ENCODE results near the gene CA12. TPM values are rescaled to one million over a fixed set of nuclear protein-coding genes. Genes with fewer than 3 reads are reported as not detected.

CA12 gene
- total and polyA plus RNA-seq, 11 donors, result 0.04 to 5.2 (median 0.25) TPM; not detected in 3

- Histone ChIP-seq H3K9me3 (no peaks in the 10 kb centered on the region), H3K36me3 (no peaks in the 10 kb centered on the region), H3K27me3 (no peaks in the 10 kb centered on the region), H3K4me3 (no peak overlapping the region), H3K27ac (no peak overlapping the region), H3K4me1 (peaks cover 0 to 17% (median 3%) of the 10 kb centered on the region in 12 donors)
- TF ChIP-seq, protein P1, sequence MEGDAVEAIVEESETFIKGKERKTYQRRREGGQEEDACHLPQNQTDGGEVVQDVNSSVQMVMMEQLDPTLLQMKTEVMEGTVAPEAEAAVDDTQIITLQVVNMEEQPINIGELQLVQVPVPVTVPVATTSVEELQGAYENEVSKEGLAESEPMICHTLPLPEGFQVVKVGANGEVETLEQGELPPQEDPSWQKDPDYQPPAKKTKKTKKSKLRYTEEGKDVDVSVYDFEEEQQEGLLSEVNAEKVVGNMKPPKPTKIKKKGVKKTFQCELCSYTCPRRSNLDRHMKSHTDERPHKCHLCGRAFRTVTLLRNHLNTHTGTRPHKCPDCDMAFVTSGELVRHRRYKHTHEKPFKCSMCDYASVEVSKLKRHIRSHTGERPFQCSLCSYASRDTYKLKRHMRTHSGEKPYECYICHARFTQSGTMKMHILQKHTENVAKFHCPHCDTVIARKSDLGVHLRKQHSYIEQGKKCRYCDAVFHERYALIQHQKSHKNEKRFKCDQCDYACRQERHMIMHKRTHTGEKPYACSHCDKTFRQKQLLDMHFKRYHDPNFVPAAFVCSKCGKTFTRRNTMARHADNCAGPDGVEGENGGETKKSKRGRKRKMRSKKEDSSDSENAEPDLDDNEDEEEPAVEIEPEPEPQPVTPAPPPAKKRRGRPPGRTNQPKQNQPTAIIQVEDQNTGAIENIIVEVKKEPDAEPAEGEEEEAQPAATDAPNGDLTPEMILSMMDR (IDR thresholded peaks at IDR 0.05), result no peak
- TF ChIP-seq POLR2A (IDR thresholded peaks at IDR 0.05), result no peak
- intact Hi-C loops (cut with DNase I), result loop anchor here in 1 of 10 donors (10.0 kb wide), 1 partner anchor 56 kb away; no protein-coding TSS in a partner anchor
- ATAC-seq (no peak), DNase-seq (no peak)
- WGBS, 4 donors, result 82 to 94% (median 88%) methylated on average over 3 of the region's 3 CpGs
Measured at GRCh38 chr15:63369296-63369695, 12.3 kb downstream of the CA12 start.

- WGBS, 4 donors, result 96 to 100% (median 98%) methylated on average over 7 of the region's 7 CpGs
- no peak overlapping the region for H3K27ac ChIP-seq
Measured at GRCh38 chr15:63368503-63368902, 13.1 kb downstream of the CA12 start.

GRCh38 chr15:63367900-63368299, 13.7 kb downstream of the CA12 start:
- intact Hi-C loops (cut with DNase I), result loop anchor here in 1 of 10 donors (10.0 kb wide), 1 partner anchor 57 kb away; no protein-coding TSS in a partner anchor
- DNase-seq (no peak), ATAC-seq (no peak)
- Histone ChIP-seq H3K27ac (no peak overlapping the region), H3K9me3 (no peaks in the 10 kb centered on the region), H3K27me3 (no peaks in the 10 kb centered on the region), H3K36me3 (no peaks in the 10 kb centered on the region), H3K4me1 (peaks cover 0 to 15% (median 2%) of the 10 kb centered on the region in 12 donors), H3K4me3 (no peak overlapping the region)
- TF ChIP-seq POLR2A (IDR thresholded peaks at IDR 0.05), result no peak
- TF ChIP-seq, protein P1 (IDR thresholded peaks at IDR 0.05), result no peak
- WGBS, 4 donors, result 94 to 98% (median 95%) methylated on average over 6 of the region's 6 CpGs

More at GRCh38 chr15:63368503-63368902, 13.1 kb downstream of the CA12 start:
- DNase-seq, result no peak
- Histone ChIP-seq H3K27me3 (no peaks in the 10 kb centered on the region), H3K36me3 (no peaks in the 10 kb centered on the region), H3K9me3 (no peaks in the 10 kb centered on the region), H3K4me3 (no peak overlapping the region), H3K4me1 (peaks cover 0 to 13% (median 2%) of the 10 kb centered on the region in 12 donors)
- no peak for ATAC-seq
- intact Hi-C loops (cut with DNase I), result loop anchor here in 1 of 10 donors (10.0 kb wide), 1 partner anchor 56 kb away; no protein-coding TSS in a partner anchor
- TF ChIP-seq POLR2A (IDR thresholded peaks at IDR 0.05), result no peak
- TF ChIP-seq, protein P1 (IDR thresholded peaks at IDR 0.05), result no peak

GRCh38 chr15:63367390-63367789, 14.3 kb downstream of the CA12 start:
- H3K9me3 ChIP-seq, result no peaks in the 10 kb centered on the region
- H3K4me3 ChIP-seq, result no peak overlapping the region
- intact Hi-C loops (cut with DNase I), result loop anchor here in 1 of 10 donors (10.0 kb wide), 1 partner anchor 57 kb away; no protein-coding TSS in a partner anchor
- no peaks in the 10 kb centered on the region for H3K36me3 ChIP-seq
- no peak overlapping the region for H3K27ac ChIP-seq
- TF ChIP-seq, protein P1 (IDR thresholded peaks at IDR 0.05), result no peak
- TF ChIP-seq POLR2A (IDR thresholded peaks at IDR 0.05), result no peak
- 94 to 96% (median 95%) methylated on average over 2 of the region's 2 CpGs for WGBS, 4 donors
- no peak for DNase-seq
- no peaks in the 10 kb centered on the region for H3K27me3 ChIP-seq
- H3K4me1 ChIP-seq, result peaks cover 0 to 16% (median 4%) of the 10 kb centered on the region in 12 donors
- no peak for ATAC-seq
